ENCODE measurements around the gene TSEN2.

- TF ChIP-seq CTCF (IDR thresholded peaks at IDR 0.05) (no peak), POLR2A (IDR thresholded peaks at IDR 0.05) (no peak)
Observed at GRCh38 chr3:12446298-12446697, 38.0 kb upstream of the TSEN2 start.
